HepG2 (cell line): Measurements from ENCODE around the gene FAAP20. TPM values are rescaled to one million over a fixed set of nuclear protein-coding genes. Genes with fewer than 3 reads are reported as not detected.
A peak's percentile ranks its signal among the peaks of the same experiment; 100 is the strongest.

Experiments
- ATM ChIP-seq: fragments of 450-650 bp; IDR thresholded peaks from 2 replicates; pipeline ENCODE4 v1.7.1; 2017; ENCODE audit warnings: mild to moderate bottlenecking, borderline replicate concordance
- IRX3 ChIP-seq: sonication (generic); formaldehyde crosslinking; IDR thresholded peaks from 2 replicates; pipeline ENCODE4 v1.8.1; 2023; ENCODE audit warnings: mild to moderate bottlenecking, low read depth, missing genetic modification reagents, borderline replicate concordance
- MTA1 ChIP-seq: sonication (generic); formaldehyde crosslinking; IDR thresholded peaks from 2 replicates; pipeline ENCODE4 v1.4.0; 2020; ENCODE audit warnings: missing genetic modification reagents, mild to moderate bottlenecking, borderline replicate concordance
- NFYB ChIP-seq: sonication (generic); formaldehyde crosslinking; IDR thresholded peaks from 2 replicates; pipeline ENCODE4 v1.4.0; 2020; ENCODE audit warnings: missing genetic modification reagents
- RARG ChIP-seq: sonication (generic); formaldehyde crosslinking; IDR thresholded peaks from 2 replicates; pipeline ENCODE4 v1.4.0; 2020; ENCODE audit warnings: low read depth, mild to moderate bottlenecking, missing genetic modification reagents
- SALL2 ChIP-seq: sonication (generic); formaldehyde crosslinking; IDR thresholded peaks from 2 replicates; pipeline ENCODE4 v1.8.1; 2023; ENCODE audit warnings: mild to moderate bottlenecking, missing genetic modification reagents, inconsistent platforms
- SMC3 ChIP-seq: IDR thresholded peaks from 2 replicates; pipeline ENCODE4 v1.6.1; 2011; ENCODE audit warnings: low read length, improper control_type of control experiment
- TARDBP ChIP-seq: sonication (generic); formaldehyde crosslinking; IDR thresholded peaks from 2 replicates; pipeline ENCODE4 v1.8.0; 2022; ENCODE audit warnings: mild to moderate bottlenecking, missing genetic modification reagents
- TCF12 ChIP-seq, 2 experiments: fragments of 450-650 bp in 1 of 2; sonication (generic) in 1 of 2; formaldehyde crosslinking in 1 of 2; IDR thresholded peaks; 2 replicates each; pipeline versions ENCODE4 v1.6.1 to v1.8.0; 2017 to 2022; ENCODE audit warnings: antibody characterized with exemption in 1 of 2, mild to moderate bottlenecking in 1 of 2, missing genetic modification reagents in 1 of 2, moderate library complexity in 1 of 2
- ZNF331 ChIP-seq: sonication (generic); formaldehyde crosslinking; IDR thresholded peaks from 2 replicates; pipeline ENCODE4 v1.4.0; 2020; ENCODE audit warnings: missing genetic modification reagents
- ZNF619 ChIP-seq: sonication (generic); formaldehyde crosslinking; IDR thresholded peaks from 2 replicates; pipeline ENCODE4 v1.4.0; 2020; ENCODE audit warnings: mild to moderate bottlenecking, missing genetic modification reagents
- ZNF747 ChIP-seq: sonication (generic); formaldehyde crosslinking; IDR thresholded peaks from 2 replicates; pipeline ENCODE4 v1.8.1; 2023; ENCODE audit warnings: missing genetic modification reagents, mild to moderate bottlenecking, borderline replicate concordance
- ZNF788 ChIP-seq: sonication (generic); formaldehyde crosslinking; IDR thresholded peaks from 2 replicates; pipeline ENCODE4 v1.5.0; 2020; ENCODE audit warnings: mild to moderate bottlenecking, missing genetic modification reagents, borderline replicate concordance
- polyA plus RNA-seq, 8 experiments: library from polyadenylated mRNA; depleted of rRNA in 3 of 8; stranded (reverse) in 7 of 8; unstranded in 1 of 8; fragments of >200 nt; fragmentation: Illumina TruSeq in 4 of 8; extraction: Trizol in 4 of 8; gene quantifications; 2 replicates each; pipeline versions ENCODE4 v1.2.1 to v1.2.3, GENCODE V29; 2011 to 2016; ENCODE audit warnings: low read depth in 4 of 8, missing spikeins in 1 of 8, mixed read lengths in 1 of 8; ENCODE audit not compliant: insufficient read depth in 1 of 8
- total RNA-seq, 5 experiments: library from RNA; depleted of rRNA; stranded (reverse); fragments of >200 nt; fragmentation: Illumina TruSeq; extraction: Trizol; gene quantifications; 2 replicates each; pipeline ENCODE4 v1.2.3, GENCODE V29; 2016; ENCODE audit warnings: low read depth in 1 of 5
- TF ChIP-seq, protein P1 (sequence below), 2 experiments: fragments of 450-650 bp in 1 of 2; sonication (generic) in 1 of 2; formaldehyde crosslinking in 1 of 2; IDR thresholded peaks; 2 replicates each; pipeline versions ENCODE4 v1.6.1 to v1.8.0; 2016 to 2022; ENCODE audit warnings: antibody characterized with exemption in 1 of 2, mild to moderate bottlenecking in 1 of 2, missing genetic modification reagents in 1 of 2
- TF ChIP-seq, protein P2 (sequence below): sonication (generic); formaldehyde crosslinking; IDR thresholded peaks from 2 replicates; pipeline ENCODE4 v1.4.0; 2020; ENCODE audit warnings: mild to moderate bottlenecking, missing genetic modification reagents
- TF ChIP-seq, protein P3 (sequence below): fragments of 450-650 bp; IDR thresholded peaks from 2 replicates; pipeline ENCODE4 v1.6.1; 2016

The FAAP20 gene
- total and polyA plus RNA-seq, 2 of the 13 experiments (the other 11 are each of a cell fraction or from before 2014, with no cell fraction given) = 9.6 to 10.8 TPM

DNA sequence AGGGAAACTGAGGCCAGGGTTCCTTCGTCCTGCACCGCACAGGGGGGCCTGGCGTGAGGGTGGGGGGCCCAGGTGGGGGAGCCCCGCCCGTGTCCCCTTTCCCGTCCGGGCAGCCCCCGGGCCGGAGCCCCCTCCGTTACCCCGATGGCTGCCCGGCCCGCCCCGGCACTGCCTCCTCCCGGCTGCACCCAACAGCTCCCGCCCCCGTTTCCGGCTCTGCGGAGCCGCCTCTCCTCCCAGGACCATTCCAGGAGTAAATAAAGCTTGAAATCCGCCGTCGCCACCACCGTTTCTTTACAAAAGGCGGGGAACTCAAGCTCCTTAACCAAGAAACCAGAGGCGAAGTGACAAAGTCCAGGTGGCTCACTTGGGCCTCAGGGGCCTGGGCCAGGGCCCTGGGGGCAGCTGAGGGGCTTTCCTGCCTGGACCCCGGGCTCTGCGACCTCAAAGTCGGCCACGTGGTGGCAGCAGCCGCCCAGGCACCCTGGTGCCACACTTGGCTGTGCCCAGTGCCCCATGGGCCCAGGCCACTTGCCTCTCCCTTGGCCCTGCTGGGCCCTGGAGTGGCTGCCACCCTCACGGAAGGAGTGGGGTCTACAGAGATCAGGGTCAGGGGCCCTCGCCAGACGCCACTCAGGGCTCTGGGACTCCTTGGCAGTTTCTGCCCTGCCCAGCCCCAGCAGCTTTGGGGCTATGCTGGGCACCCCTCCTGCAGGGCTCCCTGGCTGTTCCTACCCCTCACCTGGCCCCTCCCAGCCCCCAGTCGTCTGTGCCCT lies 514 bp upstream of the FAAP20 start (continued):
- TF ChIP-seq, protein P1, sequence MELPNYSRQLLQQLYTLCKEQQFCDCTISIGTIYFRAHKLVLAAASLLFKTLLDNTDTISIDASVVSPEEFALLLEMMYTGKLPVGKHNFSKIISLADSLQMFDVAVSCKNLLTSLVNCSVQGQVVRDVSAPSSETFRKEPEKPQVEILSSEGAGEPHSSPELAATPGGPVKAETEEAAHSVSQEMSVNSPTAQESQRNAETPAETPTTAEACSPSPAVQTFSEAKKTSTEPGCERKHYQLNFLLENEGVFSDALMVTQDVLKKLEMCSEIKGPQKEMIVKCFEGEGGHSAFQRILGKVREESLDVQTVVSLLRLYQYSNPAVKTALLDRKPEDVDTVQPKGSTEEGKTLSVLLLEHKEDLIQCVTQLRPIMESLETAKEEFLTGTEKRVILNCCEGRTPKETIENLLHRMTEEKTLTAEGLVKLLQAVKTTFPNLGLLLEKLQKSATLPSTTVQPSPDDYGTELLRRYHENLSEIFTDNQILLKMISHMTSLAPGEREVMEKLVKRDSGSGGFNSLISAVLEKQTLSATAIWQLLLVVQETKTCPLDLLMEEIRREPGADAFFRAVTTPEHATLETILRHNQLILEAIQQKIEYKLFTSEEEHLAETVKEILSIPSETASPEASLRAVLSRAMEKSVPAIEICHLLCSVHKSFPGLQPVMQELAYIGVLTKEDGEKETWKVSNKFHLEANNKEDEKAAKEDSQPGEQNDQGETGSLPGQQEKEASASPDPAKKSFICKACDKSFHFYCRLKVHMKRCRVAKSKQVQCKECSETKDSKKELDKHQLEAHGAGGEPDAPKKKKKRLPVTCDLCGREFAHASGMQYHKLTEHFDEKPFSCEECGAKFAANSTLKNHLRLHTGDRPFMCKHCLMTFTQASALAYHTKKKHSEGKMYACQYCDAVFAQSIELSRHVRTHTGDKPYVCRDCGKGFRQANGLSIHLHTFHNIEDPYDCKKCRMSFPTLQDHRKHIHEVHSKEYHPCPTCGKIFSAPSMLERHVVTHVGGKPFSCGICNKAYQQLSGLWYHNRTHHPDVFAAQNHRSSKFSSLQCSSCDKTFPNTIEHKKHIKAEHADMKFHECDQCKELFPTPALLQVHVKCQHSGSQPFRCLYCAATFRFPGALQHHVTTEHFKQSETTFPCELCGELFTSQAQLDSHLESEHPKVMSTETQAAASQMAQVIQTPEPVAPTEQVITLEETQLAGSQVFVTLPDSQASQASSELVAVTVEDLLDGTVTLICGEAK (IDR thresholded peaks at IDR 0.05) = no peak
- TF ChIP-seq, protein P1 (CRISPR knock-in tag; IDR thresholded peaks at IDR 0.05) = peak; percentile 72
- TF ChIP-seq, protein P2, sequence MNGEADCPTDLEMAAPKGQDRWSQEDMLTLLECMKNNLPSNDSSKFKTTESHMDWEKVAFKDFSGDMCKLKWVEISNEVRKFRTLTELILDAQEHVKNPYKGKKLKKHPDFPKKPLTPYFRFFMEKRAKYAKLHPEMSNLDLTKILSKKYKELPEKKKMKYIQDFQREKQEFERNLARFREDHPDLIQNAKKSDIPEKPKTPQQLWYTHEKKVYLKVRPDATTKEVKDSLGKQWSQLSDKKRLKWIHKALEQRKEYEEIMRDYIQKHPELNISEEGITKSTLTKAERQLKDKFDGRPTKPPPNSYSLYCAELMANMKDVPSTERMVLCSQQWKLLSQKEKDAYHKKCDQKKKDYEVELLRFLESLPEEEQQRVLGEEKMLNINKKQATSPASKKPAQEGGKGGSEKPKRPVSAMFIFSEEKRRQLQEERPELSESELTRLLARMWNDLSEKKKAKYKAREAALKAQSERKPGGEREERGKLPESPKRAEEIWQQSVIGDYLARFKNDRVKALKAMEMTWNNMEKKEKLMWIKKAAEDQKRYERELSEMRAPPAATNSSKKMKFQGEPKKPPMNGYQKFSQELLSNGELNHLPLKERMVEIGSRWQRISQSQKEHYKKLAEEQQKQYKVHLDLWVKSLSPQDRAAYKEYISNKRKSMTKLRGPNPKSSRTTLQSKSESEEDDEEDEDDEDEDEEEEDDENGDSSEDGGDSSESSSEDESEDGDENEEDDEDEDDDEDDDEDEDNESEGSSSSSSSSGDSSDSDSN (CRISPR knock-in tag) = peak; percentile 68
- TF ChIP-seq RARG (CRISPR knock-in tag) (no peak), ATM (no peak), ZNF788 (no peak; the same call in 1 of the 2 replicates), TCF12 (IDR thresholded peaks at IDR 0.05) (no peak), TCF12 (CRISPR knock-in tag; IDR thresholded peaks at IDR 0.05) (no peak), ZNF747 (CRISPR knock-in tag) (no peak), SALL2 (CRISPR knock-in tag) (peak; percentile 63; the same call in 1 of the 2 replicates), ZNF619 (CRISPR knock-in tag) (no peak), NFYB (CRISPR knock-in tag) (no peak), MTA1 (CRISPR knock-in tag) (peak; percentile 83; the same call in 1 of the 2 replicates), ZNF331 (CRISPR knock-in tag) (peak; percentile 77), SMC3 (peak; percentile 54; the same call in 1 of the 2 replicates), IRX3 (CRISPR knock-in tag) (no peak), TARDBP (CRISPR knock-in tag) (no peak)
- TF ChIP-seq, protein P3, sequence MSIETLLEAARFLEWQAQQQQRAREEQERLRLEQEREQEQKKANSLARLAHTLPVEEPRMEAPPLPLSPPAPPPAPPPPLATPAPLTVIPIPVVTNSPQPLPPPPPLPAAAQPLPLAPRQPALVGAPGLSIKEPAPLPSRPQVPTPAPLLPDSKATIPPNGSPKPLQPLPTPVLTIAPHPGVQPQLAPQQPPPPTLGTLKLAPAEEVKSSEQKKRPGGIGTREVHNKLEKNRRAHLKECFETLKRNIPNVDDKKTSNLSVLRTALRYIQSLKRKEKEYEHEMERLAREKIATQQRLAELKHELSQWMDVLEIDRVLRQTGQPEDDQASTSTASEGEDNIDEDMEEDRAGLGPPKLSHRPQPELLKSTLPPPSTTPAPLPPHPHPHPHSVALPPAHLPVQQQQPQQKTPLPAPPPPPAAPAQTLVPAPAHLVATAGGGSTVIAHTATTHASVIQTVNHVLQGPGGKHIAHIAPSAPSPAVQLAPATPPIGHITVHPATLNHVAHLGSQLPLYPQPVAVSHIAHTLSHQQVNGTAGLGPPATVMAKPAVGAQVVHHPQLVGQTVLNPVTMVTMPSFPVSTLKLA = no peak
